ENCODE results near the gene NBAS. TPM values are rescaled to one million over a fixed set of nuclear protein-coding genes. Genes with fewer than 3 reads are reported as not detected.

NBAS gene
- total and polyA plus RNA-seq, 10 of the 15 experiments (the other 5 are each of a cell fraction or from before 2014, with no cell fraction given), result 4.3 to 32.7 (median 20.8) TPM

DNA sequence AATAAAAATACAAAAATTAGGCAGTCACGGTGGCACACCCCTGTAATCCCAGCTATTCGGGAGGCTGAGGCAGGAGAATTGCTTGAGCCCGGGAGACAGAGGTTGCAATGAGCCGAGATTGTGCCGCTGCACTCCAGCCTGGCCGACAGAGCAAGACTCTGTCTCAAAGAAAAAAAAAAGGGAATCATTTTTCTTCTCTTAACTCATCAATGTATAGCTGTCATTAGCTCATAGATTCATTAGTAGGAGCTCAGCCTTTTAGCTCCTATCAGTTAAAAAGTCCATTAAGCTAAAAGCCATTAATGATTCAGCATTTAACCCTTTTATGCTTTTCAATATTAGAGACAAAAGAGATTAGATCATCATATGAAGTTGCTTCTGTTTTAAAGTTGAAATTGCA is 5.8 kb upstream of the NBAS start (continued):
- TF ChIP-seq SMC3 (IDR thresholded peaks at IDR 0.05; ENCODE audit: borderline replicate concordance, low read length) (no peak), NFYB (IDR thresholded peaks at IDR 0.05; ENCODE audit: insufficient read depth, low read depth, low read length) (no peak), CEBPB (IDR thresholded peaks at IDR 0.05; ENCODE audit: borderline replicate concordance in 1 of 2, low read depth in 2 of 2, low read length in 2 of 2) (no peak)
- TF ChIP-seq, protein P1, sequence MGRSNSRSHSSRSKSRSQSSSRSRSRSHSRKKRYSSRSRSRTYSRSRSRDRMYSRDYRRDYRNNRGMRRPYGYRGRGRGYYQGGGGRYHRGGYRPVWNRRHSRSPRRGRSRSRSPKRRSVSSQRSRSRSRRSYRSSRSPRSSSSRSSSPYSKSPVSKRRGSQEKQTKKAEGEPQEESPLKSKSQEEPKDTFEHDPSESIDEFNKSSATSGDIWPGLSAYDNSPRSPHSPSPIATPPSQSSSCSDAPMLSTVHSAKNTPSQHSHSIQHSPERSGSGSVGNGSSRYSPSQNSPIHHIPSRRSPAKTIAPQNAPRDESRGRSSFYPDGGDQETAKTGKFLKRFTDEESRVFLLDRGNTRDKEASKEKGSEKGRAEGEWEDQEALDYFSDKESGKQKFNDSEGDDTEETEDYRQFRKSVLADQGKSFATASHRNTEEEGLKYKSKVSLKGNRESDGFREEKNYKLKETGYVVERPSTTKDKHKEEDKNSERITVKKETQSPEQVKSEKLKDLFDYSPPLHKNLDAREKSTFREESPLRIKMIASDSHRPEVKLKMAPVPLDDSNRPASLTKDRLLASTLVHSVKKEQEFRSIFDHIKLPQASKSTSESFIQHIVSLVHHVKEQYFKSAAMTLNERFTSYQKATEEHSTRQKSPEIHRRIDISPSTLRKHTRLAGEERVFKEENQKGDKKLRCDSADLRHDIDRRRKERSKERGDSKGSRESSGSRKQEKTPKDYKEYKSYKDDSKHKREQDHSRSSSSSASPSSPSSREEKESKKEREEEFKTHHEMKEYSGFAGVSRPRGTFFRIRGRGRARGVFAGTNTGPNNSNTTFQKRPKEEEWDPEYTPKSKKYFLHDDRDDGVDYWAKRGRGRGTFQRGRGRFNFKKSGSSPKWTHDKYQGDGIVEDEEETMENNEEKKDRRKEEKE (IDR thresholded peaks at IDR 0.05), result no peak

DNA sequence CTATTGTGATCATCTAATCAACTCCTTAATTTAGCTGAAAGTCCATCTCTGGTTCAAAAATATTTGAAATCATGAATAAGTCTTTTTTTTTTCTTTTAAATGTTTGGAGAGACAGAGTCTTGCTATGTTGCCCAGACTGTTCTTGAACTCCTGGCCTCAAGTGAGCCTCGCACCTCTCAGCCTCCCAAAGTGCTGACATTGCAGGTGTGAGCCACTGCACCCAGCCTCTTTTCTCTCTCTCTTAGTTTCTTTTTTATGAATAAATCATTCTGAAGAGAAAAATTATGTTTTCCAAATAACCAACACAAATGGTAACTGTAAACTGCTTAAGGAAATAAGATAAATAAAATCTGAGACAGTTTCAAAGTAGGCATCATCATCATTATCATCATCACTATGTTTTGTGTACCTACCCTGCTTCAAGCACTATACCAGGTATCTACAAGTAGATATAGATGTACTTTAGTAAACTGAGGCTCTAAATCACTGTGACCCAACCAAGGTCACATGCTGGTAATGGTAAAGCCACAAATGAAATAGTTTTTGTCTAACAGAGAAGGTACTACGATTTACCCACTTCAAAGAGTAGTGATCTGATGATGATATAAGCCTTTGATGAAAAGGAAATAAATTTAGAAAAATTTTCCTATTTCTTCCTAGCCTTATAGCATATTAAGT is 5.0 kb upstream of the NBAS start:
- H3K4me2 ChIP-seq (ENCODE audit: control insufficient read depth, insufficient read depth), result no peak overlapping the region
- no peaks in the 10 kb centered on the region for H3K79me2 ChIP-seq (ENCODE audit: control insufficient read depth, insufficient read depth, low read length)
- TF ChIP-seq ZNF207 (IDR thresholded peaks at IDR 0.05; ENCODE audit: borderline replicate concordance) (no peak), KLF5 (IDR thresholded peaks at IDR 0.05; ENCODE audit: partially characterized antibody) (no peak), BACH1 (IDR thresholded peaks at IDR 0.05; ENCODE audit: borderline replicate concordance) (no peak), JUND (IDR thresholded peaks at IDR 0.05; ENCODE audit: low read depth, low read length) (no peak), ESRRA (IDR thresholded peaks at IDR 0.05; ENCODE audit: low read length) (no peak), ZNF217 (IDR thresholded peaks at IDR 0.05) (no peak), ZSCAN29 (IDR thresholded peaks at IDR 0.05) (no peak), MYB (IDR thresholded peaks at IDR 0.05; ENCODE audit: borderline replicate concordance, low read depth, low read length) (no peak), SPI1 (IDR thresholded peaks at IDR 0.05; ENCODE audit: borderline replicate concordance, insufficient read depth, low read depth, low read length) (no peak), LARP7 (IDR thresholded peaks at IDR 0.05) (no peak), EZH2 (IDR thresholded peaks at IDR 0.05; ENCODE audit: borderline replicate concordance, control insufficient read depth, low read depth, low read length) (no peak), CEBPB (IDR thresholded peaks at IDR 0.05; ENCODE audit: borderline replicate concordance in 1 of 2, low read depth in 2 of 2, low read length in 2 of 2) (no peak)
- TF ChIP-seq, protein P2, sequence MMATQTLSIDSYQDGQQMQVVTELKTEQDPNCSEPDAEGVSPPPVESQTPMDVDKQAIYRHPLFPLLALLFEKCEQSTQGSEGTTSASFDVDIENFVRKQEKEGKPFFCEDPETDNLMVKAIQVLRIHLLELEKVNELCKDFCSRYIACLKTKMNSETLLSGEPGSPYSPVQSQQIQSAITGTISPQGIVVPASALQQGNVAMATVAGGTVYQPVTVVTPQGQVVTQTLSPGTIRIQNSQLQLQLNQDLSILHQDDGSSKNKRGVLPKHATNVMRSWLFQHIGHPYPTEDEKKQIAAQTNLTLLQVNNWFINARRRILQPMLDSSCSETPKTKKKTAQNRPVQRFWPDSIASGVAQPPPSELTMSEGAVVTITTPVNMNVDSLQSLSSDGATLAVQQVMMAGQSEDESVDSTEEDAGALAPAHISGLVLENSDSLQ (IDR thresholded peaks at IDR 0.05), result no peak
- no peaks in the 10 kb centered on the region for H4K20me1 ChIP-seq (ENCODE audit: control insufficient read depth, insufficient read depth)
- intact Hi-C loops (cut with micrococcal nuclease; ENCODE audit: unreplicated experiment) (no loop called here), in situ Hi-C loops (cut with MboI) (no loop called here)
- H3K9me3 ChIP-seq (replicated peaks; ENCODE audit: control insufficient read depth, insufficient read depth, low read length), result no peaks in the 10 kb centered on the region
- ATAC-seq (no peak), FAIRE-seq (no peak), DNase-seq (ENCODE audit: low read depth, low spot score) (no peak)
- CTCF ChIA-PET, result interaction anchor here (1.1 to 2.6 kb wide), 2 partner anchors 10 to 11 kb away, joined by 6 to 18 read pairs; no protein-coding TSS in a partner anchor
- H3K4me1 ChIP-seq (ENCODE audit: control insufficient read depth, insufficient read depth, low read length), result no peaks in the 10 kb centered on the region
- no peak overlapping the region for H2AFZ ChIP-seq (ENCODE audit: control insufficient read depth, low read depth, low read length)
- POLR2A ChIA-PET, result no interaction called here
- no peaks in the 10 kb centered on the region for H3K36me3 ChIP-seq (ENCODE audit: control insufficient read depth in 2 of 2, insufficient read depth in 2 of 2, low read length in 1 of 2)
- SMC1A ChIA-PET (ENCODE audit: uncharacterized antibody, unreplicated experiment), result interaction anchor here (1.6 kb wide), 1 partner anchor 11 kb away, joined by 9 read pairs; no protein-coding TSS in a partner anchor
- no peak overlapping the region for H3K9ac ChIP-seq (ENCODE audit: control insufficient read depth, insufficient read depth, low read length)
- RAD21 ChIA-PET (ENCODE audit: unreplicated experiment), result no interaction called here
- H3K27me3 ChIP-seq (replicated peaks in 1 of 2; ENCODE audit: control insufficient read depth in 2 of 2, insufficient read depth in 2 of 2, low read length in 1 of 2), result no peaks in the 10 kb centered on the region
- no peak overlapping the region for H3K27ac ChIP-seq (ENCODE audit: control insufficient read depth, insufficient read depth)
- H3K4me3 ChIP-seq, result no peak overlapping the region
- no TSS peak for BruUV-seq (replicated peaks)
- 2% methylated on average over 2 of the region's 2 CpGs for WGBS (ENCODE audit: insufficient coverage, insufficient replicate concordance, low lambda C conversion rate, missing lambda C conversion rate)

All from GM12878 (cell line).